Nephron progenitor cell (in vitro differentiated cells): ENCODE data around the gene CABLES1.

Experiments
- DNase-seq: peaks from one replicate; pipeline ENCODE4 v3.0.0; 2021
- H3K27ac Mint-ChIP-seq: 2 replicates; pipeline ENCODE4 v1.8.0; 2021; ENCODE audit warnings: mild to moderate bottlenecking, moderate library complexity, mixed read lengths
- H3K27me3 Mint-ChIP-seq: 2 replicates; pipeline ENCODE4 v1.8.0; 2021; ENCODE audit warnings: mild to moderate bottlenecking, low read depth, mixed read lengths; ENCODE audit not compliant: poor library complexity
- H3K36me3 Mint-ChIP-seq: 2 replicates; pipeline ENCODE4 v1.8.0; 2021; ENCODE audit warnings: low read depth, mixed read lengths
- H3K4me1 Mint-ChIP-seq: 2 replicates; pipeline ENCODE4 v1.8.0; 2021; ENCODE audit warnings: mixed read lengths
- H3K4me3 Mint-ChIP-seq: 2 replicates; pipeline ENCODE4 v1.8.0; 2021; ENCODE audit warnings: mild to moderate bottlenecking, moderate library complexity, mixed read lengths
- H3K9me3 Mint-ChIP-seq: 2 replicates; pipeline ENCODE4 v1.8.0; 2021; ENCODE audit warnings: mild to moderate bottlenecking, moderate library complexity, mixed read lengths
- TF ChIP-seq, protein P1 (sequence below): fragments of 200-600 bp; sonication (generic); IDR thresholded peaks from 2 replicates; pipeline ENCODE4 v1.5.0; 2021; ENCODE audit warnings: antibody characterized with exemption

Gene CABLES1

DNA sequence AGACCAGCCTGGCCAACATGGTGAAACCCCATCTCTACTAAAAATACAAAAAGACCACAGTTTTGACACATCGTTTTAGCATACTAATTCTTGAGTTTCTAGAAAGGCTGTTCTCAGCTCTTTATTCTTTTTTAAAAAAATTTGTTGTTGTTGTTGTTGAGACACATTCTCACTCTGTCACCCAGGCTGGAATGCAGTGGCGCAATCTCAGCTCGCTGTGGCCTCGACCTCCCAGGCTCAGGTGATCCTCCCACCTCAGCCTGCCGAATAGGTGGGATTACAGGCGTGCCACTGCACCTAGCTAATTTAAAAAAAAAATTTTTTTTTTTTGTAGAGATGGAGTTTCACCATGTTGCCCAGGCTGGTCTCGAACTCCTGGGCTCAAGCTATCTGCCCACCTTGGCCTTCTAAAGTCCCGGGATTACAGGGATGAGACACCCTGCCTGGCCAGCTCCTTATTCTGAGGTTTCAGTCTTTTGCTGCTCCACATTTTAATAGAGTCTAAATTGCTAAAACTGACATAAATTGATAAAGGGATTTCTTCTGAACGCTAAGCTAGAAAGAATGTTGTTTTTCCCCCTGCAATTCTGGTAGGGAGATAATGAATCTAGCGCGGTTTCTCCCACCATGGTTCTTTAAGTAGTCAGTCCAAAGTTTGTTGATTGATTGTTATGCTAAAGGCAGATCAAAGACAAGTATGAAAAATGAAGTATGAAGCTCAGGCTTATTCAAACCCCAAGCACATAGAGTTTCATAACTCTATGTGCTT is 32.6 kb upstream of the CABLES1 start:
- Mint-ChIP-seq H3K9me3 (no peaks in the 10 kb centered on the region), H3K36me3 (no peaks in the 10 kb centered on the region), H3K4me1 (peaks cover 27% of the 10 kb centered on the region), H3K27me3 (peaks cover 5% of the 10 kb centered on the region), H3K27ac (no peak overlapping the region), H3K4me3 (no peak overlapping the region)
- TF ChIP-seq, protein P1, sequence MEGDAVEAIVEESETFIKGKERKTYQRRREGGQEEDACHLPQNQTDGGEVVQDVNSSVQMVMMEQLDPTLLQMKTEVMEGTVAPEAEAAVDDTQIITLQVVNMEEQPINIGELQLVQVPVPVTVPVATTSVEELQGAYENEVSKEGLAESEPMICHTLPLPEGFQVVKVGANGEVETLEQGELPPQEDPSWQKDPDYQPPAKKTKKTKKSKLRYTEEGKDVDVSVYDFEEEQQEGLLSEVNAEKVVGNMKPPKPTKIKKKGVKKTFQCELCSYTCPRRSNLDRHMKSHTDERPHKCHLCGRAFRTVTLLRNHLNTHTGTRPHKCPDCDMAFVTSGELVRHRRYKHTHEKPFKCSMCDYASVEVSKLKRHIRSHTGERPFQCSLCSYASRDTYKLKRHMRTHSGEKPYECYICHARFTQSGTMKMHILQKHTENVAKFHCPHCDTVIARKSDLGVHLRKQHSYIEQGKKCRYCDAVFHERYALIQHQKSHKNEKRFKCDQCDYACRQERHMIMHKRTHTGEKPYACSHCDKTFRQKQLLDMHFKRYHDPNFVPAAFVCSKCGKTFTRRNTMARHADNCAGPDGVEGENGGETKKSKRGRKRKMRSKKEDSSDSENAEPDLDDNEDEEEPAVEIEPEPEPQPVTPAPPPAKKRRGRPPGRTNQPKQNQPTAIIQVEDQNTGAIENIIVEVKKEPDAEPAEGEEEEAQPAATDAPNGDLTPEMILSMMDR, result no peak
- DNase-seq, result no peak

- Mint-ChIP-seq H3K27ac (no peak overlapping the region), H3K4me3 (no peak overlapping the region), H3K36me3 (no peaks in the 10 kb centered on the region), H3K4me1 (peaks cover 31% of the 10 kb centered on the region), H3K27me3 (peaks cover 5% of the 10 kb centered on the region), H3K9me3 (no peaks in the 10 kb centered on the region)
- TF ChIP-seq, protein P1, result no peak
- DNase-seq, result no peak
These were observed 31.8 kb upstream of the CABLES1 start for GRCh38 chr18:23103449-23103848.

GRCh38 chr18:23105030-23105429 is 30.3 kb upstream of the CABLES1 start:
- TF ChIP-seq, protein P1, result no peak
- H3K27me3 Mint-ChIP-seq, result peaks cover 5% of the 10 kb centered on the region
- H3K36me3 Mint-ChIP-seq, result no peaks in the 10 kb centered on the region
- no peak overlapping the region for H3K4me3 Mint-ChIP-seq
- no peak overlapping the region for H3K27ac Mint-ChIP-seq
- no peaks in the 10 kb centered on the region for H3K9me3 Mint-ChIP-seq
- DNase-seq, result no peak
- H3K4me1 Mint-ChIP-seq, result peaks cover 36% of the 10 kb centered on the region

DNA sequence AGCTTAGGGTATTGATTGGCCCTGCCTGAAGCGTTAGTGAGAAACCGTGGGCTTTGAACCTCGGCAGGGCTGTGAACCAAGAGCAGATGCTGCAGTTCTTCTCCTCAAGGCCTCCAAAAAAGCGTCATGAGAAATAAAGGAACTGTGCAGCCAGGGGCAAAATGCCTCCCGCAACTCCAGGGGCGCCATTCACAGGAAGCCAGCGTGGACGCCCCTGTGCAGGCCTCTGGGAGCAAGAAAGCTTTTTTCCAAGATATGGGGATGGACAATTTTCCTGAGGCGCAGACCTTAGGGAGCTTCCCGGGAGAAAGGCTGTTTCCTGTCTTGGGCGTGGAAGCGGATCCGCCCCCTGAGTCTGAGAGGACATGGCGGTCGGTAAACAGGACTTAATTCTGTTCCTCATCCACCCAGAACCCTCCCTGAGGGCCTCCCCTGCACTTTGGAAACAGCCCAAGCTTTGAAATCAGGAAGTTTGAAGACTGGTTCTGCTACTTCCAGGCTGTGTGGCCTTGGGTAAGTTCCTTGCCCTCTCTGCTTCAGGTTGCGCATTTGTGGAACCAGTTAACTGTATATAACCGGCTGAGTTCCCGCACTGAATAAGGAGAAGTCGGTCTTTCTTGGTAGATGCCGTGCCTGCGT is 29.6 kb upstream of the CABLES1 start:
- H3K4me3 Mint-ChIP-seq, result peak overlapping the region; percentile 4
- peaks cover 36% of the 10 kb centered on the region for H3K4me1 Mint-ChIP-seq
- TF ChIP-seq, protein P1, result no peak
- H3K27ac Mint-ChIP-seq, result peak overlapping the region; percentile 1
- no peak for DNase-seq
- H3K9me3 Mint-ChIP-seq, result no peaks in the 10 kb centered on the region
- peaks cover 2% of the 10 kb centered on the region for H3K27me3 Mint-ChIP-seq
- H3K36me3 Mint-ChIP-seq, result no peaks in the 10 kb centered on the region

DNA sequence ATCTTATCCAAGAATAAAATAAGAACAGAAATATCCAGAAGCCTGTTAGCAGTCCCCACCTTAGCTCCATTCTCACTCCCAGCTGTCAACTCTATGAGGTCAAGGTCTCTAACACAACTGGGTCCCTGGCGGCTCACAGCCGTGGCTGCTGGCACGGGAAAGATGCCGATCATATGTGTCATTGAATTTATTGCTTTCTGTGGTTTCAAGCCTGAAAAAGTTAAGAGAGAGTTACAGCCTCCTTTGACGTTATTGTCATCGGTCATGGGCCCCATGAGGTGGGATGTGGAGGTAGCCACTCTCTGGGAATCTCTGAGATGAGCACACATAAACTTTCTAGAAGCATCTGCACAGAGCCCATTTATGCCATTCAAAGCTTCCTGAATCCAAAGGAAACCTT is 28.7 kb upstream of the CABLES1 start:
- DNase-seq, result peak; percentile 26
- H3K4me3 Mint-ChIP-seq, result no peak overlapping the region
- peak overlapping the region; percentile 89 for H3K27ac Mint-ChIP-seq
- H3K9me3 Mint-ChIP-seq, result peaks cover 4% of the 10 kb centered on the region
- TF ChIP-seq, protein P1, result no peak
- H3K36me3 Mint-ChIP-seq, result peaks cover 6% of the 10 kb centered on the region
- H3K27me3 Mint-ChIP-seq, result no peaks in the 10 kb centered on the region
- peaks cover 36% of the 10 kb centered on the region for H3K4me1 Mint-ChIP-seq
